NCI-H82 (cell line): Measurements from ENCODE around the gene PAGE2.
"Not testable (repeated sequence)": the region's sequence is repeated elsewhere in the genome, so short reads cannot be mapped to it uniquely, and the experiment has no call there.

Experiments
- DNase-seq: peaks from one replicate; lab custom pipeline; 2025; lab: John Stamatoyannopoulos, UW

PAGE2 gene

GRCh38 chrX:55123900-55124299, 35.1 kb downstream of the PAGE2 start:
- no peak for DNase-seq

GRCh38 chrX:55127692-55128091, 38.9 kb downstream of the PAGE2 start:
- no peak for DNase-seq

DNA sequence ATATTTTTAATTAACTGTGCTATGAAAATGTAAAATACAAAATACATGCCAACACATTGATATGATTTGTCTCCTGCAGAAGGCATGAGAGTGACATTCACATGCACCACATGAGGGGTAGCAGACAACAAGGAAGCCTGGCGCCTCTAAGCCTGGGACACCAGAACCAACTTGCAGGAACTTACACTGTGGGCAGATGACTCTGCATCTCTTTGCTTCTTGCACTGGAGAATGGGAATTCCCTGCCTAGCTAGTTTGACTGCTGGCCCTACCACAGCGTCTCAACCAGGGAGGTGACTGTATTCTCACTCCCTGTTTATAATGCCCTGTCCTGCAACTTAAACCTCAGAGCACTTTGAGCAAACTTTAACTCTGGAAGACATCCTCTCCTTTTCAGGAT, 40.5 kb downstream of the PAGE2 start:
- DNase-seq, result no peak

DNA sequence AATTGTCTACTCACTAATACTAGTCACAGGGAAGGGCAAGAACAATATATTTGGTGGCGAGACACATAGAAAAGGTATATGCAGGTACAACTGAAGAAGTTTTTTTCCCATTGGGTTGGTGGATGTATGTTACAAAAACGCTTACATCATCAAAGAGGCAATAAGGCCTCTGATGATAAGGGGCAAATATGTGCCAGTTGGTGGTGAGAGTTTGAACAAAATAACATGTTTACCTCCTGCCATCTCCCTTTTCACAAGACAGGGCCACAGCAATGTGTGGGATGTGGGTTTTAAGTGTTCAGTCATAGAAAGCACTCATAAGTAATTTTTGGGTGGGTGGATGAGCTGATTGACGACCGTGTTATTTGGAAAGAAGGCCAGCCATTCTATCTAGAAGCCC, 41.7 kb downstream of the PAGE2 start:
- DNase-seq, result no peak

GRCh38 chrX:55132416-55132815, 43.6 kb downstream of the PAGE2 start:
- DNase-seq, result no peak

DNA sequence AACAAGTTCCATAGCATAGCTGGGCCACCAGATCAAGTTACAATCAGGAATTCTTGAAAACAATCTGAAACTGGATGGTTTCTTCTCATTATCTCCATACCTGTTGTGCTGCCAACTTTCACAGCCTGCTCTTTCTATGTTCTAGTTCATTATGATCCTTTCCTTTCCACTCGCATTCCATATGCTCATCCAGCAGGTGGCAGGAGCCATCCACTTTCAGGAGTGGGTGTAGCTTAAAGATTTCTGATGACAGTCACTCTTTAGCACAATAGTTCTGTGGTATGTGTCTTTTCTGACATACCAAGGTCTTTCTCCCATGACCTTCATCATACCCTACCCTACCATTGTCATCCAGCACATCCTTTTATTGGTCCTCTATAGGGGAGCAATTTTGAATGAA, 46.4 kb downstream of the PAGE2 start:
- DNase-seq, result peak; percentile 46

DNA sequence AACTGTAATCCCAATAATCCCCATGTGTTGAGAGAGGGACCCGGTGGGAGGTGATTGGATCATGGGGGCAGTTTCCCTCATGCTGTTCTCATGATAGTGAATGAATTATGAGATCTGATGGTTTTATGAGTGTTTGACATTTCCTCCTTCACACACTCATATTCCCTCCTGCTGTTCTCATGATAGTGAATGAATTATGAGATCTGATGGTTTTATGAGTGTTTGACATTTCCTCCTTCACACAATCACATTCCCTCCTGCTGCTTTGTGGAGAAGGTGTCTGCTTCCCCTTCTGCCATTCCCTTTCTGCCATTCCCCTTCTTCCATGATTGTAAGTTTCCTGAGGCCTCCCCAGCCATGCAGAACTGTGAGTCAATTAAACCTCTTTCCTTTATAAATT, 52.0 kb downstream of the PAGE2 start:
- not testable (repeated sequence) for DNase-seq
